ENCODE data around the gene BDKRB2.

GRCh38 chr14:96252323-96252998 is 47.8 kb downstream of the BDKRB2 start:
- TF ChIP-seq TEAD2 (CRISPR knock-in tag; IDR thresholded peaks at IDR 0.05) (no peak), ERF (CRISPR knock-in tag; IDR thresholded peaks at IDR 0.05) (no peak), DPF2 (CRISPR knock-in tag; IDR thresholded peaks at IDR 0.05; ENCODE audit: borderline replicate concordance, low read depth) (no peak), SUZ12 (IDR thresholded peaks at IDR 0.05; ENCODE audit: low read depth, low read length) (no peak), CTCF (CRISPR knock-in tag; IDR thresholded peaks at IDR 0.05) (no peak), ZKSCAN1 (IDR thresholded peaks at IDR 0.05; ENCODE audit: low read length) (no peak), YY1 (IDR thresholded peaks at IDR 0.05; ENCODE audit: insufficient read depth, insufficient replicate concordance, low read depth, low read length) (no peak), EHMT2 (IDR thresholded peaks at IDR 0.05; ENCODE audit: borderline replicate concordance, low read depth, low read length) (no peak), JUN (CRISPR knock-in tag; IDR thresholded peaks at IDR 0.05) (no peak), SP5 (CRISPR knock-in tag; IDR thresholded peaks at IDR 0.05; ENCODE audit: borderline replicate concordance, low read depth) (no peak), ZZZ3 (CRISPR knock-in tag; IDR thresholded peaks at IDR 0.05; ENCODE audit: borderline replicate concordance) (no peak), SRF (IDR thresholded peaks at IDR 0.05; ENCODE audit: low read depth, low read length) (no peak)
